H9 (cell line): Measurements from ENCODE around the gene EIF4G2. TPM values are rescaled to one million over a fixed set of nuclear protein-coding genes. Genes with fewer than 3 reads are reported as not detected.

Source experiments
- DNase-seq: peaks from one replicate; pipeline ENCODE4 v3.0.0-alpha.2; 2017
- H2AFZ ChIP-seq: one replicate; pipeline ENCODE4 v1.6.1; 2013; ENCODE audit warnings: mild to moderate bottlenecking, low read length, control low read depth, moderate library complexity
- H2AK5ac ChIP-seq: 2 replicates; pipeline ENCODE4 v1.6.1; 2013; ENCODE audit warnings: low read length, control low read depth, mixed read lengths; ENCODE audit not compliant: insufficient read length
- H2BK120ac ChIP-seq: one replicate; pipeline ENCODE4 v1.6.1; 2013; ENCODE audit warnings: low read depth, mild to moderate bottlenecking, low read length, control low read depth, inconsistent platforms; ENCODE audit not compliant: poor library complexity, severe bottlenecking
- H2BK12ac ChIP-seq: 2 replicates; pipeline ENCODE4 v1.6.1; 2013; ENCODE audit warnings: low read length, control low read depth, mixed read lengths, low read depth; ENCODE audit not compliant: insufficient read length
- H2BK15ac ChIP-seq: 2 replicates; pipeline ENCODE4 v1.6.1; 2013; ENCODE audit warnings: low read depth, low read length, control low read depth
- H2BK20ac ChIP-seq: one replicate; pipeline ENCODE4 v1.6.1; 2013; ENCODE audit warnings: low read depth, mild to moderate bottlenecking, low read length, control low read depth, inconsistent platforms; ENCODE audit not compliant: poor library complexity, severe bottlenecking
- H2BK5ac ChIP-seq: 2 replicates; pipeline ENCODE4 v1.6.1; 2013; ENCODE audit warnings: low read length, control low read depth, mixed read lengths; ENCODE audit not compliant: insufficient read length
- H3K14ac ChIP-seq: 2 replicates; pipeline ENCODE4 v1.6.1; 2013; ENCODE audit warnings: low read length, control low read depth; ENCODE audit not compliant: insufficient read depth
- H3K18ac ChIP-seq: 2 replicates; pipeline ENCODE4 v1.6.1; 2013; ENCODE audit warnings: low read depth, mild to moderate bottlenecking, mixed read lengths, low read length, control low read depth; ENCODE audit not compliant: insufficient read length
- H3K23ac ChIP-seq: 2 replicates; pipeline ENCODE4 v1.6.1; 2013; ENCODE audit warnings: low read length, control low read depth, mixed read lengths, low read depth; ENCODE audit not compliant: insufficient read length
- H3K23me2 ChIP-seq: 2 replicates; pipeline ENCODE4 v1.6.1; 2013; ENCODE audit warnings: low read depth, mild to moderate bottlenecking, mixed read lengths, low read length, control low read depth; ENCODE audit not compliant: insufficient read length, poor library complexity, severe bottlenecking
- H3K27ac ChIP-seq: 2 replicates; pipeline ENCODE4 v1.5.1; 2013; ENCODE audit warnings: low read length, control low read depth, mixed read lengths, low read depth; ENCODE audit not compliant: insufficient read length
- H3K27me3 ChIP-seq: 2 replicates; pipeline ENCODE4 v1.6.1; 2013; ENCODE audit warnings: low read length, control low read depth, inconsistent platforms; ENCODE audit not compliant: insufficient read depth
- H3K4ac ChIP-seq: 2 replicates; pipeline ENCODE4 v1.6.1; 2013; ENCODE audit warnings: low read depth, mild to moderate bottlenecking, control low read depth, inconsistent platforms, low read length, moderate library complexity
- H3K4me1 ChIP-seq: 2 replicates; pipeline ENCODE4 v1.6.1; 2013; ENCODE audit warnings: low read length, control low read depth, inconsistent platforms; ENCODE audit not compliant: insufficient read depth
- H3K4me2 ChIP-seq: 2 replicates; pipeline ENCODE4 v1.6.1; 2013; ENCODE audit warnings: low read length, control low read depth, mixed read lengths; ENCODE audit not compliant: insufficient read length, insufficient read depth
- H3K56ac ChIP-seq: 2 replicates; pipeline ENCODE4 v1.6.1; 2013; ENCODE audit warnings: low read depth, mild to moderate bottlenecking, mixed read lengths, low read length, control low read depth; ENCODE audit not compliant: insufficient read length
- H3K79me1 ChIP-seq: 2 replicates; pipeline ENCODE4 v1.6.1; 2013; ENCODE audit warnings: low read depth, mild to moderate bottlenecking, moderate library complexity, low read length, control low read depth, inconsistent platforms; ENCODE audit not compliant: insufficient read depth, poor library complexity, severe bottlenecking
- H3K79me2 ChIP-seq: 2 replicates; pipeline ENCODE4 v1.6.1; 2013; ENCODE audit warnings: low read length, control low read depth, inconsistent platforms; ENCODE audit not compliant: insufficient read depth
- H3K9ac ChIP-seq: 2 replicates; pipeline ENCODE4 v1.6.1; 2013; ENCODE audit warnings: low read length, control low read depth, mixed read lengths; ENCODE audit not compliant: insufficient read length; ENCODE audit errors: extremely low read depth
- H3K9me3 ChIP-seq: one replicate; pipeline ENCODE4 v1.6.1; 2013; ENCODE audit warnings: low read depth, low read length, inconsistent platforms; ENCODE audit not compliant: control insufficient read depth
- H3T11ph ChIP-seq: one replicate; pipeline ENCODE4 v1.6.1; 2013; ENCODE audit warnings: mild to moderate bottlenecking, low read length, control low read depth, inconsistent platforms
- H4K20me1 ChIP-seq: one replicate; pipeline ENCODE4 v1.6.1; 2013; ENCODE audit not compliant: control insufficient read depth, insufficient read length, insufficient read depth
- H4K5ac ChIP-seq: 2 replicates; pipeline ENCODE4 v1.6.1; 2013; ENCODE audit warnings: low read depth, mild to moderate bottlenecking, mixed read lengths, low read length, control low read depth; ENCODE audit not compliant: insufficient read length
- H4K8ac ChIP-seq: replicated peaks from 2 replicates; pipeline ENCODE4 v1.6.1; 2013; ENCODE audit warnings: low read length, control low read depth, mixed read lengths, low read depth; ENCODE audit not compliant: insufficient read length
- H4K91ac ChIP-seq: 2 replicates; pipeline ENCODE4 v1.6.1; 2013; ENCODE audit warnings: low read depth, mild to moderate bottlenecking, moderate library complexity, mixed read lengths, low read length, control low read depth; ENCODE audit not compliant: insufficient read length
- H3K27ac Mint-ChIP-seq, 3 experiments: 2 replicates in 2 of 3; 3 replicates in 1 of 3; pipeline ENCODE4 v1.8.0; 2020 to 2021; ENCODE audit warnings: mixed read lengths in 3 of 3, mild to moderate bottlenecking in 1 of 3, moderate library complexity in 1 of 3
- H3K27me3 Mint-ChIP-seq: 2 replicates; pipeline ENCODE4 v1.8.0; 2021; ENCODE audit warnings: low read depth, mild to moderate bottlenecking, moderate library complexity, mixed read lengths
- H3K36me3 Mint-ChIP-seq, 3 experiments: 2 replicates in 2 of 3; 3 replicates in 1 of 3; pipeline ENCODE4 v1.8.0; 2020 to 2021; ENCODE audit warnings: low read depth in 3 of 3, mixed read lengths in 3 of 3; ENCODE audit not compliant: insufficient read depth in 1 of 3
- H3K4me1 Mint-ChIP-seq, 2 experiments: 2 replicates each; pipeline ENCODE4 v1.8.0; 2020; ENCODE audit warnings: mixed read lengths in 2 of 2
- H3K4me3 Mint-ChIP-seq, 2 experiments: 2 replicates in 1 of 2; 3 replicates in 1 of 2; pipeline ENCODE4 v1.8.0; 2020 to 2021; ENCODE audit warnings: mild to moderate bottlenecking in 2 of 2, mixed read lengths in 2 of 2, moderate library complexity in 1 of 2
- H3K9me3 Mint-ChIP-seq, 2 experiments: 2 replicates in 1 of 2; 3 replicates in 1 of 2; pipeline ENCODE4 v1.8.0; 2020; ENCODE audit warnings: mild to moderate bottlenecking in 2 of 2, mixed read lengths in 2 of 2, moderate library complexity in 1 of 2
- CTCF ChIP-seq: fragments of 200-600 bp; sonication (generic); conservative IDR thresholded peaks from 3 replicates; pipeline ENCODE4 v1.8.0; 2021; ENCODE audit warnings: antibody characterized with exemption, mild to moderate bottlenecking
- WGBS: extraction: QIAGEN DNeasy Blood & Tissue Kit; methylation state at CpG from one replicate; pipeline ENCODE4 v1.1.7; 2013; ENCODE audit warnings: missing lambda C conversion rate, low lambda C conversion rate, mixed read lengths; ENCODE audit not compliant: insufficient read length; ENCODE audit errors: extremely low coverage; 5-methylcytosine and 5-hydroxymethylcytosine counted together
- total RNA-seq: library from RNA; stranded (reverse); gene quantifications from 2 replicates; pipeline ENCODE4 v1.2.1, GENCODE V29; 2021

Gene EIF4G2
- total RNA-seq, 1 experiment from 2014 or later = 1,013 TPM

DNA sequence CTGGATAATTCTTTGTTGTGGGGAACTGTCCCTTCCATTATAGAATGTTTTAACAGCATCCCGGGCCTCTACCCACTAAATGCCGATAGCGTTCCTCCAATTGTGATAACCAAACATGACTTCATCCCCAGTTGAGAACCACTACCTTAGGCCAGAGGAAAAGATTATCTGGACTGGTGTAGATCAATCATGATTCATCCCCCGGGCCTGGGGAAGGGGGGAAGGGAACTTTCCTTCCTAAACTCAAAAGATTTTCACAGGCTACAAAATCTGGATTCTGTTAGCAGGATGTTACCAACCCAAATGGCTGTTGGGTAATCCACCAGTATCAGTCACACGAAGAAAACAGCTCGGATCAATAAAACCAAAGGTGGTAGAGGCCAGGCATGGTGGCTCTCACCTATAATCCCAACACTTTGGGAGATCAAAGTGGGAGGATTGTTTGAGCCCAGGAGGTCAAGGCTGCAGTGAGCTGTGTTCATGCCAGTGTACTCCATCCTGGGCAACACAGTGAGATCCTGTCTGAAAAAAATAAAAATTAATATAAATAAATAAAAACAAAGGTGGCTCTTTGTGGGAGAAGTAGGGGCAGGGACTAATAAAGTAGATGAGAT lies 47.5 kb downstream of the EIF4G2 start:
- Histone ChIP-seq H3K79me1 (no peaks in the 10 kb centered on the region), H3K9me3 (no peaks in the 10 kb centered on the region), H3K79me2 (no peaks in the 10 kb centered on the region), H3K23ac (no peak overlapping the region), H3T11ph (no peak overlapping the region), H3K23me2 (no peaks in the 10 kb centered on the region), H2BK15ac (no peak overlapping the region), H3K14ac (no peak overlapping the region), H3K18ac (no peak overlapping the region), H2BK120ac (no peak overlapping the region), H2BK20ac (no peak overlapping the region), H4K8ac (no peak overlapping the region), H2AFZ (no peak overlapping the region), H3K27me3 (no peaks in the 10 kb centered on the region), H2BK5ac (no peak overlapping the region), H2AK5ac (no peak overlapping the region), H3K27ac (no peak overlapping the region), H4K5ac (no peak overlapping the region), H2BK12ac (no peak overlapping the region), H3K9ac (no peak overlapping the region), H3K4me1 (no peaks in the 10 kb centered on the region), H3K4me2 (no peak overlapping the region), H4K91ac (no peak overlapping the region), H4K20me1 (no peaks in the 10 kb centered on the region), H3K56ac (no peak overlapping the region), H3K4ac (no peak overlapping the region)
- no peak overlapping the region; a peak in 1 of 7 replicates for H3K27ac Mint-ChIP-seq
- TF ChIP-seq CTCF = no peak
- WGBS = no CpG with 5 or more reads among the region's 6 CpGs
- H3K4me3 Mint-ChIP-seq = no peak overlapping the region
- H3K36me3 Mint-ChIP-seq = peaks cover 7 to 36% (median 21%) of the 10 kb centered on the region in 3 experiments; a peak in 6 of 7 replicates
- peaks cover 2 to 6% of the 10 kb centered on the region in 2 experiments; a peak in 2 of 4 replicates for H3K4me1 Mint-ChIP-seq
- H3K27me3 Mint-ChIP-seq = no peaks in the 10 kb centered on the region
- DNase-seq = no peak
- H3K9me3 Mint-ChIP-seq = no peaks in the 10 kb centered on the region
